ENCODE data around the gene ZDHHC23. TPM values are rescaled to one million over a fixed set of nuclear protein-coding genes. Genes with fewer than 3 reads are reported as not detected.

Gene ZDHHC23
- polyA plus RNA-seq, 4 donors = 0.82 to 13.1 (median 11.5) TPM

- no peak for DNase-seq (ENCODE audit: low read depth in 4 of 4, low spot score in 3 of 4)
These were observed 37.7 kb downstream of the ZDHHC23 start for GRCh38 chr3:113985541-113985940.

GRCh38 chr3:114005481-114005880, 57.7 kb downstream of the ZDHHC23 start:
- DNase-seq (ENCODE audit: low read depth in 4 of 4, low spot score in 3 of 4) = no peak

GRCh38 chr3:114011059-114011797, 63.4 kb downstream of the ZDHHC23 start:
- DNase-seq (ENCODE audit: low read depth in 4 of 4, low spot score in 3 of 4) = no peak

Other genes with a start within 250 kb of the ZDHHC23 start
- gene NAA50, start 201.8 kb upstream of the ZDHHC23 start, polyA plus RNA-seq (ENCODE audit: insufficient read length in 4 of 4) = 100 to 1,000 TPM; 124 to 164 (median 143) TPM
- gene ATP6V1A, start 201.0 kb upstream of the ZDHHC23 start, polyA plus RNA-seq (ENCODE audit: insufficient read length in 4 of 4) = 10 to 100 TPM; 36.2 to 99.8 (median 88.0) TPM
- gene GRAMD1C, start 109.2 kb upstream of the ZDHHC23 start, polyA plus RNA-seq (ENCODE audit: insufficient read length in 4 of 4) = 10 to 100 TPM in 3 of 4 donors, 1 to 10 TPM in 1; 3.6 to 23.3 (median 18.2) TPM
- 10 to 100 TPM in 3 of 4 donors, 1 to 10 TPM in 1; 6.8 to 24.1 (median 16.1) TPM for gene CCDC191, start 108.5 kb downstream of the ZDHHC23 start, polyA plus RNA-seq (ENCODE audit: insufficient read length in 4 of 4)
- gene QTRT2, start 108.7 kb downstream of the ZDHHC23 start, polyA plus RNA-seq (ENCODE audit: insufficient read length in 4 of 4) = 10 to 100 TPM; 18.9 to 31.2 (median 28.7) TPM
- not detected for gene DRD3, start 231.0 kb downstream of the ZDHHC23 start, polyA plus RNA-seq (ENCODE audit: insufficient read length in 4 of 4)

Data from left renal pelvis (tissue), 4 donors.